HL-60 (cell line): ENCODE data around the gene CPSF3.

ENCODE experiments used
- CTCF ChIP-seq: IDR thresholded peaks from one replicate; pipeline ENCODE4 v1.5.1; 2011; ENCODE audit warnings: low read length, control low read depth, inconsistent platforms; ENCODE audit not compliant: insufficient read depth
- GABPA ChIP-seq: IDR thresholded peaks from 2 replicates; pipeline ENCODE4 v1.6.1; 2012; ENCODE audit warnings: low read depth
- POLR2AphosphoS5 ChIP-seq: IDR thresholded peaks from 2 replicates; pipeline ENCODE4 v1.6.1; 2012; ENCODE audit warnings: low read depth
- TF ChIP-seq, protein P1 (sequence below): IDR thresholded peaks from 2 replicates; pipeline ENCODE4 v1.6.1; 2012; ENCODE audit warnings: low read depth; ENCODE audit not compliant: insufficient replicate concordance

DNA sequence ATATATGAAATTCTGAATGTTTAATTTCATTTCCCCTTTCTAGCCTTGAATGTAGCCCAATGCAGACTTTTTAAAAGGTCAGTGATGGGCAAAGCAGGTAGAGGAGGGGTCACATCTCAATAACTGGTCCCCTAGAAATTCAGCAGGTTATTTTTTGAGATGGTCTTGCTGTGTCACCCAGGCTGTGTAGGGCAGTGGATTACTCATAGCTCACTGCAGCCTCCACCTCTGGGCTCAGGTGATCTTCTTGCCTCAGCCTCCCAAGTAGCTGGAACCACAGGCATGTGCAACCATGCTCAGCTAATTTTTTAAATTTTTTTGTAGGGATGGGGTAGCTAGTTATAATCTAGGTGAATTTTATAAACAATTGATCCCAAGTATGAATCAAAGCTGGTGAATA is 59.7 kb downstream of the CPSF3 start:
- no peak for TF ChIP-seq GABPA
- no peak for TF ChIP-seq CTCF
- no peak for TF ChIP-seq POLR2AphosphoS5
- TF ChIP-seq, protein P1, sequence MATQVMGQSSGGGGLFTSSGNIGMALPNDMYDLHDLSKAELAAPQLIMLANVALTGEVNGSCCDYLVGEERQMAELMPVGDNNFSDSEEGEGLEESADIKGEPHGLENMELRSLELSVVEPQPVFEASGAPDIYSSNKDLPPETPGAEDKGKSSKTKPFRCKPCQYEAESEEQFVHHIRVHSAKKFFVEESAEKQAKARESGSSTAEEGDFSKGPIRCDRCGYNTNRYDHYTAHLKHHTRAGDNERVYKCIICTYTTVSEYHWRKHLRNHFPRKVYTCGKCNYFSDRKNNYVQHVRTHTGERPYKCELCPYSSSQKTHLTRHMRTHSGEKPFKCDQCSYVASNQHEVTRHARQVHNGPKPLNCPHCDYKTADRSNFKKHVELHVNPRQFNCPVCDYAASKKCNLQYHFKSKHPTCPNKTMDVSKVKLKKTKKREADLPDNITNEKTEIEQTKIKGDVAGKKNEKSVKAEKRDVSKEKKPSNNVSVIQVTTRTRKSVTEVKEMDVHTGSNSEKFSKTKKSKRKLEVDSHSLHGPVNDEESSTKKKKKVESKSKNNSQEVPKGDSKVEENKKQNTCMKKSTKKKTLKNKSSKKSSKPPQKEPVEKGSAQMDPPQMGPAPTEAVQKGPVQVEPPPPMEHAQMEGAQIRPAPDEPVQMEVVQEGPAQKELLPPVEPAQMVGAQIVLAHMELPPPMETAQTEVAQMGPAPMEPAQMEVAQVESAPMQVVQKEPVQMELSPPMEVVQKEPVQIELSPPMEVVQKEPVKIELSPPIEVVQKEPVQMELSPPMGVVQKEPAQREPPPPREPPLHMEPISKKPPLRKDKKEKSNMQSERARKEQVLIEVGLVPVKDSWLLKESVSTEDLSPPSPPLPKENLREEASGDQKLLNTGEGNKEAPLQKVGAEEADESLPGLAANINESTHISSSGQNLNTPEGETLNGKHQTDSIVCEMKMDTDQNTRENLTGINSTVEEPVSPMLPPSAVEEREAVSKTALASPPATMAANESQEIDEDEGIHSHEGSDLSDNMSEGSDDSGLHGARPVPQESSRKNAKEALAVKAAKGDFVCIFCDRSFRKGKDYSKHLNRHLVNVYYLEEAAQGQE, result no peak
